Islet of Langerhans (tissue), 1 donor: ENCODE measurements around the gene LRRC74B.
"Not testable (repeated sequence)": the region's sequence is repeated elsewhere in the genome, so short reads cannot be mapped to it uniquely, and the experiment has no call there.

Experiments
- FAIRE-seq: peaks from one replicate; lab custom pipeline; 2011; peaks lifted over from hg19 to GRCh38; lab: Jason Lieb, UNC

The LRRC74B gene

GRCh38 chr22:21032037-21032867, 13.5 kb upstream of the LRRC74B start, which contains the start of gene SLC7A4:
SLC7A4 (minus strand) TSS chr22:21032561; CDS start chr22:21031812, 749 bp downstream.
- no peak for FAIRE-seq

GRCh38 chr22:21032868-21033688, 12.7 kb upstream of the LRRC74B start:
- FAIRE-seq = no peak

GRCh38 chr22:21033895-21034294, 11.9 kb upstream of the LRRC74B start:
- FAIRE-seq = no peak

GRCh38 chr22:21034989-21035388, 10.8 kb upstream of the LRRC74B start:
- no peak for FAIRE-seq

GRCh38 chr22:21038405-21038804, 7.3 kb upstream of the LRRC74B start:
- no peak for FAIRE-seq

DNA sequence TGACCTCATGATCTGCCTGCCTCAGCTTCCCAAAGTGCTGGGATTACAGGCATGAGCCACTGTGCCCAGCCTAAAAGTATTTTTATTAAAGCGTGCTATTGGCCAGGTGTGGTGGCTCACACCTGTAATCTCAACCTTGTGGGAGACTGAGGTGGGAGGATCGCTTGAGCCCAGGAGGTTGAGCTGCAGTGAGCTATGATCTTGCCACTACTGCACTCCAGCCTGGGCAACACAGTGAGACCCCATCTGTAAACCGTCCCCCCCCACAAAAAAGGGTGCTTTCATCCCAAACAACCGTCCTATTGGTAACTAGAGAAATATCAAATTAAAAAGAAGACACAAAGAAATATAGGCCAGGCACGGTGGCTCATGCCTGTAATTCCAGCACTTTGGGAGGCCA, 6.6 kb upstream of the LRRC74B start:
- FAIRE-seq = not testable (repeated sequence)

GRCh38 chr22:21041937-21042336, 3.8 kb upstream of the LRRC74B start:
- FAIRE-seq = no peak

GRCh38 chr22:21042978-21043859, 2.5 kb upstream of the LRRC74B start:
- FAIRE-seq = no peak

DNA sequence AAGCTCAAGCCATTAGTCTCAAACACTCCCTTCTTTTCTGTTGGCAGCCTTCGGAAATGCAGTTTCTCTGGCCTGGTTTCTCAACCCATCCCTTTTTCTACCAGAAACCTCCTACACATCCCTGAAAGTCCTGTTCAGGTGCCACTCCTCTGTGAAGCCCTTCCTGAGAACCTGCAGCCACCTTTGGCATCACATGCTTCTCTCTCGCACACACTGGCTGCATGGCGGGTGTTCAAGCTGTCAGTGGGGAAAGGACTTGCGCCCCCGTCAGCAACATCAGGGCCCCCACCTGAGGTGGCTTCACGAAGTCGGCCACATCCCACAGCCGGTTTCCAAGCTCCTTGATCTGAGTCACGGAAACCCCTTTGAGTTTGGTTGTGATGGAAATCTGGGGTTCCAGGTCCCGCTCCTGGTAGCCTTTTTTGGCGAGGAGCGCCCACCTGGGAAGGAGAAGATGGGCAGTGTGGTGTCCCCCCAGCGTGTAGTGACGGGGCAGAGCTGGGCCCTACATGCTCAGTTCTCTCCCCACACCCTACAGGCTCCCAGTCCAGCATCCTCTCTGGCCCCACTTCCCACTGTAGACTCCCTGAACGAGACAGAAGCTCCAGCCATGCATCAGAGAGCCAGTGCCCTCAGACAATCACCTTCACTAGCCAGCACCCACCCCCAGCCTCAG, 1.7 kb upstream of the LRRC74B start:
- no peak for FAIRE-seq

- FAIRE-seq = no peak
These were observed 688 bp upstream of the LRRC74B start for GRCh38 chr22:21044931-21045584.

- no peak for FAIRE-seq
These were observed 1.4 kb downstream of the LRRC74B start for GRCh38 chr22:21047035-21047661.

DNA sequence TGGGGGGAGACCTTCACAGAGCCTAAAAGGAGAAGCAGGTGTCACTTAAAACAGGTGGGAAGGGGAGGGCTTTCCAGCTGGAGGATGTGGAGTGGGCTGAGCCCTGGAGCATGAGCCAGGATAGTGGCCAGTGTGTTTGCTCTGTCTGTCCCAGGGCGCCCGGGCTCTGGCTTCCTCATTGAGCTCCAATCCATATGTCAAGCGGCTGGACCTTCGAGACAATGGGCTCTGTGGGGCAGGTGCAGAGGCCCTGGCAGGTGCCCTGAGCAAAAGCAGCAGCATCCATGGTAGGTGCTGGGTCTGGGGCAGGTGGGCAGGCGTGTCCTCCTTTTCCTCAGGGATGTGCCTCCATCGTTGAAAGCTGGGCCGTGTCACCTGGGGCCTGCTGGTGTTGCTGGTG, 2.0 kb downstream of the LRRC74B start:
- FAIRE-seq = no peak

- FAIRE-seq = not testable (repeated sequence)
These were observed 2.7 kb downstream of the LRRC74B start for GRCh38 chr22:21048448-21048847.

- not testable (repeated sequence) for FAIRE-seq
These were observed 3.2 kb downstream of the LRRC74B start for GRCh38 chr22:21048965-21049364.

DNA sequence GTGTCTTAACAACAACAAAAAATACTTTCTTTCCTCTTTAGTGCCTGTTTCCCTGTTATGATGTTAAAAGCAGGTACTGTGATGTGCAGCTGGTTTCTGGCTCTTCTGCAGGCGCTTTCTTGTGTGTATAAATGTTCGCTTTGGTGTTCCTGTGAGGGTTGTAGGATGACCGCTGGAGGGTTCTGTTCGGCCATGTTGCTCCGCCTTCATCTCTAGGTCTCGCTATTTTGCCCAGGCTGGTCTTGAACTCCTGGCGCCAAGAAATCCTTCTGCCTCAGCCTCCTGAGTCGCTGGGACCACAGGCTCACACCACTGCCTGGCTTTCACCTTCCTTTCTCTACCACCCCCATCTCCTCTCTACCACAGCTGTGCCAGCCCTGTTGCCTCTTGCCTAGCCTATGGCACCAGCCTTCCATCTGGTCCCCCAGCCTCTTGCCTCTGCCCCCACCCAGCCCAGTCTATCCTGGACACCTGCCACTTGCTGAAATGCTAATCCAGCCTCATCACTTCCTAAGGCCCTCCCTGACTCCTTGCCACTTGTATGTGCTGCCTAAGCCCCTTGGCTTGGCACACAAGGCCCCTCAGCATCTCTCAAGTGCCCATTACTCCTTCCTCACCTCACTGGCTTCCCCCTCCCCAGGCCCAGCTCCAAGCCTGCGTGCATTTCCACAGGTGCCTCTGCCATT, 5.5 kb downstream of the LRRC74B start:
- FAIRE-seq = no peak

DNA sequence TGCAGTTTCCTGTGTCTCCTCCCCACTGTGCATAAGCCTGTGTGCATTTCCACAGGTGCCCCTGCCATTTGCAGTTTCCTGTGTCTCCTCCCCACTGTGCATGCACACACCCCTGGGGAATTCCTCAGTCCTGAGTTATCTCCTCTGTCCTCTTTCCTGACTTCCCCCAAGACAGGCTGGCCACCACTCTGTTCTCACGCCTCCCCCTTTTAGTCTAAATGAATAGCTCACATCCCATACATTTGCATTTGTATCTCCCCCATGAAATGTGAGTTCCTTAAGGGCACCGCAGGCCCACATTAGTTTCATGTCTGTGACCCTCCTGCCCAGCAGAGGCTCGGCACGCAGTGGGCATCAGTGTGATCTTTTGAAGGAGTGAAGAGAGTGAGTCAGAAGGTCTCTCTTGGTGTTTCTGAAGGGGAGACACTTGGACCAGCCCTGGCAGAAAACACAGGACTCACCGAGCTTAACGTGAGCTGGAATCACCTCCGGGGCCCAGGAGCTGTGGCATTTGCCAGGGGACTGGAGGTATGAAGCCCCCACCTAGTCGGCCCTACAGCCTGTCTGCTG, 6.2 kb downstream of the LRRC74B start:
- FAIRE-seq = no peak

- FAIRE-seq = no peak
These were observed 7.1 kb downstream of the LRRC74B start for GRCh38 chr22:21052715-21053459.

DNA sequence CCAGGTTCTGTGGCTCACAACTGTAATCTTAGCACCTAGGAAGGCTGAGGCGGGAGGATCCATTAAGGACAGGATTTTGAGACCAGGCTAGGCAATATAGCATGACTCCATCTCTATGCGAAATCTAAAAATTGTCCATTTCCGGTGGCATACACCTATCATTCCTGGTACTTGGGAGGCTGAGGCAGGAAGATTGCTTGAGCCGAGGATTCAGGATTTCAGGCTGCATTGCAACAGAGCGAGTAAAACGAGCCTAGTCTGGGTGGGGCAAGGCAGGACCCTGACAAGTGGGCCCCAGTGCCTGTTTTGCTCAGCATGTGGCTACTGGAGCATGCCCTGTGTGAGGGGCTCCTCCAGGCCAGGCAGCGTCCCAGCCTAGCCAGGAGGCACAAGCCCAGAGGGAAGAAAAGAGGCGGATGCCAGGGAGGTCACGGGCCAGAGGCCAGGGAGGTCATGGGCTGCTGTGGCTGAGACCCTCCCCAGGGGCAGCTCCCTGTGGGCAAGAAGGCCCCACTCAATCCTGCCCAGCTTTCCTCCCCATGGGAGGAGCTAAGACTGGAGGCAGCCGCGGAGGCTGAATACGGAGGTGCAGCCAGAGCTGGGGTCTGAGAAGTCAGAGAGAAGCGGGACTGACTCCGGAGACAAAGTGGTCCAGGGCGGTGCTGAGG, 8.4 kb downstream of the LRRC74B start:
- FAIRE-seq = no peak
